ENCODE results near the gene POLR2E. TPM values are rescaled to one million over a fixed set of nuclear protein-coding genes. Genes with fewer than 3 reads are reported as not detected.

Gene POLR2E
- total RNA-seq, 4 donors from 2014 or later: 81.6 to 136 (median 121) TPM

DNA sequence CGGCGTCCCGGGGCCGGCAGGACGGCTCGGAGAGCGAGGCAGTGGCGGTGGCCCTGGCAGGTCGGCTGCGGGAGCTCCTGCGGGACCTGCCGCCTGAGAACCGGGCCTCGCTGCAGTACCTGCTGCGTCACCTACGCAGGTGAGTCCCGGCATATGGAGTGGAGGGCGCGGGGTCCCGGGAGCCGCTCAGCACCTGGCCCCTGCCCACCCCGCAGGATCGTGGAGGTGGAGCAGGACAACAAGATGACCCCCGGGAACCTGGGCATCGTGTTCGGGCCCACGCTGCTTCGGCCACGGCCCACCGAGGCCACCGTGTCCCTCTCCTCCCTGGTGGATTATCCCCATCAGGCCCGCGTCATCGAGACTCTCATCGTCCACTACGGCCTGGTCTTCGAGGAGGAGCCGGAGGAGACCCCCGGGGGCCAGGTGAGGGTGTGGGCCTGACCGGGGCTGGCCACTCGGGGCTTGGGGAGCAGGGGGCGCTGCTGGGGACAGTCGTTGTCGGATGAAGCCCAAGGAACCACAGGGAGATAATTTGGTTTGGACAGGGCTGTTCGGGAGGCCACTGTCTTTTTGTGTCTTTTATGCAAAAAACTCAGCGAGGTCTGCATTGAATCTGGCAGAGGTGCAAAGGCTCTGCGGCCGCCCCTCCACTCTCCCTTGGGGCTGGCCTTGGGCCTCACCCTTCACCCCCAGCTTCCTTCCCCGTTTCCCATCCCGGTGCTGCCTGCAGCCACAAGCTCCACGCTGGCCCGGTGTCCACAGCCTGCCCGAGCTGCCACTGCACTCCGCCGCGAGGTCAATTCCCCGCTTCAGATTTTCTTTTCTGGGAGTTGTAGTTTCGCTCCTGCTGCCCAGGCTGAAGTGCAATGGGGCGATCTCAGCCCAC lies 12.0 kb downstream of the POLR2E start:
- Histone ChIP-seq H3K4me1 (peaks cover 0 to 43% (median 8%) of the 10 kb centered on the region in 4 donors), H3K9me3 (no peaks in the 10 kb centered on the region), H3K27me3 (peaks cover 0 to 5% of the 10 kb centered on the region in 2 donors), H3K36me3 (peaks cover 0 to 37% (median 0%) of the 10 kb centered on the region in 3 donors), H3K27ac (no peak overlapping the region), H3K4me3 (peak overlapping the region in 1 of 4 donors; percentile 28)
- no peak for DNase-seq (ENCODE audit: low spot score in 2 of 2)
- WGBS, 2 donors: 80 to 84% methylated on average over 34 to 40 of the region's 59 CpGs
- TF ChIP-seq, protein P1, sequence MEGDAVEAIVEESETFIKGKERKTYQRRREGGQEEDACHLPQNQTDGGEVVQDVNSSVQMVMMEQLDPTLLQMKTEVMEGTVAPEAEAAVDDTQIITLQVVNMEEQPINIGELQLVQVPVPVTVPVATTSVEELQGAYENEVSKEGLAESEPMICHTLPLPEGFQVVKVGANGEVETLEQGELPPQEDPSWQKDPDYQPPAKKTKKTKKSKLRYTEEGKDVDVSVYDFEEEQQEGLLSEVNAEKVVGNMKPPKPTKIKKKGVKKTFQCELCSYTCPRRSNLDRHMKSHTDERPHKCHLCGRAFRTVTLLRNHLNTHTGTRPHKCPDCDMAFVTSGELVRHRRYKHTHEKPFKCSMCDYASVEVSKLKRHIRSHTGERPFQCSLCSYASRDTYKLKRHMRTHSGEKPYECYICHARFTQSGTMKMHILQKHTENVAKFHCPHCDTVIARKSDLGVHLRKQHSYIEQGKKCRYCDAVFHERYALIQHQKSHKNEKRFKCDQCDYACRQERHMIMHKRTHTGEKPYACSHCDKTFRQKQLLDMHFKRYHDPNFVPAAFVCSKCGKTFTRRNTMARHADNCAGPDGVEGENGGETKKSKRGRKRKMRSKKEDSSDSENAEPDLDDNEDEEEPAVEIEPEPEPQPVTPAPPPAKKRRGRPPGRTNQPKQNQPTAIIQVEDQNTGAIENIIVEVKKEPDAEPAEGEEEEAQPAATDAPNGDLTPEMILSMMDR (IDR thresholded peaks at IDR 0.05): no peak
- TF ChIP-seq EP300 (IDR thresholded peaks at IDR 0.05) (no peak), POLR2A (IDR thresholded peaks at IDR 0.05) (no peak)

DNA sequence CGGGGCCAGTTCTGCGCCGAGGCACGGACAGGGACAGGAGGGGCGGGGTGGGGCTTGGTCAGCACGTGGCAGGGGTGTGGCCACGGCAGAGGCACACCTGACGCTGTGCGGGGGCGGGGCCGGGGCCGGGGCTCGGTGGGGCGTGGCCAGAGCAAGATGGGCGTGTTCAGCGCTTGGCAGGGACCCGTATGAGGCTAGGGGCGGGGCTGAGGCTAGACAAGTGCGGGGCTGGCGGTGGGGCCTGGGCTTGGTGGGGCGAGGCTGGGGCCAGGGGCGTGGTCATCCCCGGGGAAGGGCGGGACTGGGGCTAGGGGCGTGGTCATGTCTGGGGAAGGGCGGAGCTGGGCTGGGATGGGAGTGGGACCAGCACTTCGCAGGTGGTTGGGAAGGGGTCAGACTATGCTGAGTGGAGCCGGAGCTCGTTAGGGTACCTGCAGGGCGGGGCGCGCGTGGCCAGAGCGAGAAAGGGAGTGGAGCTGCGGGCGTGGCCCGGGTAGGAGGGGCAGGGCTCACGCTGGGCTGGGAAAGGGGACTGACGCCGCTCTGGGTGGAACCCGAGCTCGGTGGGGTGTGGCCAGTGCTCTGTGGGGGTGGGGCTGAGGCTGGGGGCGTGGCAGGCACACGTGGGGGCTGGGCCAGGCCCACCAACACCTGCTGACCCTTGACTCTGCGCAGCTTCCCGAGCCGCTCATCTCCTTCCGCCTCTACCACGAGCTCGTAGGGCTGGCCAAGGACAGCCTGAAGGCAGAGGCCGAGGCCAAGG lies 12.8 kb downstream of the POLR2E start:
- WGBS, 2 donors: 38 to 46% methylated on average over 34 to 39 of the region's 51 CpGs
- TF ChIP-seq EP300 (IDR thresholded peaks at IDR 0.05) (no peak), POLR2A (IDR thresholded peaks at IDR 0.05) (no peak)
- TF ChIP-seq, protein P1 (IDR thresholded peaks at IDR 0.05): no peak
- peak overlapping the region in 1 of 4 donors; percentile 28 for H3K4me3 ChIP-seq
- peaks cover 0 to 5% of the 10 kb centered on the region in 2 donors for H3K27me3 ChIP-seq
- no peak overlapping the region for H3K27ac ChIP-seq
- no peak for DNase-seq (ENCODE audit: low spot score in 2 of 2)
- H3K36me3 ChIP-seq: peaks cover 0 to 30% (median 0%) of the 10 kb centered on the region in 3 donors
- H3K4me1 ChIP-seq: peaks cover 0 to 35% (median 3%) of the 10 kb centered on the region in 4 donors
- H3K9me3 ChIP-seq: no peaks in the 10 kb centered on the region

DNA sequence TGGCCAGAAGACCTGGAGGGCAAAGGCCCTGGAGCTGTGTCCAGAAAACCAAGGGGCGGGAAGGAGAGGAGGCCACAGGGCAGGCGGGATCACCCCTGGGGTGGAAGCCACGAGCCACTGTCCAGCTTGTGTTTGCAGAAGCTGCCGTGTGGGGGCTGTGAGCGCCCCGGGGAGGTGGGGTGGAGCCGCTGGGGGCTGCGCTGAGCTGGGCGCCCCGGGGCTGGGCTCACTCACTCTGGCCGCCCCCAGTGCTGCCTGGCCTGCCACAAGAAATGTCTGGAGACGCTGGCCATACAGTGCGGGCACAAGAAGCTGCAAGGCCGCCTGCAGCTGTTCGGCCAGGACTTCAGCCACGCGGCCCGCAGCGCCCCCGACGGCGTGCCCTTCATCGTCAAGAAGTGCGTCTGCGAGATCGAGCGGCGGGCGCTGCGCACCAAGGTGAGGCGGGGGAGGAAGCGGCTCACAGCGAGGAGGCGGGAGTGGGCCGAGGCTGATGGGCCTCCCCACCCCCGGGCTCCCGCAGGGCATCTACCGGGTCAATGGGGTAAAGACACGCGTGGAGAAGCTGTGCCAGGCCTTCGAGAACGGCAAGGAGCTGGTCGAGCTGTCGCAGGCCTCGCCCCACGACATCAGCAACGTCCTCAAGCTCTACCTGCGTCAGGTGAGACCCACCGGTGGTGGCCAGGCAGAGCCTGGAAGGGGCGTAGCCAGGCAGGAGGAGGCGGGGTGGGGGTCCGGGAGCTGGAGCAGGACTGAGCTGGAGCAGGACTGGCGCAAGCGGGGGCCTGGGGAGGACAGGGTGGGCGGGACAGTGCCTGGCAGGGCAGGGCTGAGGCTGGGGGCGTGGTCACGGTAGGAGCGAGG lies 13.6 kb downstream of the POLR2E start:
- Histone ChIP-seq H3K4me1 (peaks cover 0 to 27% (median 2%) of the 10 kb centered on the region in 4 donors), H3K9me3 (no peaks in the 10 kb centered on the region), H3K36me3 (peaks cover 0 to 23% (median 0%) of the 10 kb centered on the region in 3 donors), H3K4me3 (peak overlapping the region in 1 of 4 donors; percentile 28), H3K27me3 (peaks cover 0 to 5% of the 10 kb centered on the region in 2 donors), H3K27ac (no peak overlapping the region)
- DNase-seq (ENCODE audit: low spot score in 2 of 2): no peak
- 54 to 78% methylated on average over 52 to 58 of the region's 58 CpGs for WGBS, 2 donors
- TF ChIP-seq, protein P1 (IDR thresholded peaks at IDR 0.05): no peak
- TF ChIP-seq EP300 (IDR thresholded peaks at IDR 0.05) (no peak), POLR2A (IDR thresholded peaks at IDR 0.05) (no peak)

DNA sequence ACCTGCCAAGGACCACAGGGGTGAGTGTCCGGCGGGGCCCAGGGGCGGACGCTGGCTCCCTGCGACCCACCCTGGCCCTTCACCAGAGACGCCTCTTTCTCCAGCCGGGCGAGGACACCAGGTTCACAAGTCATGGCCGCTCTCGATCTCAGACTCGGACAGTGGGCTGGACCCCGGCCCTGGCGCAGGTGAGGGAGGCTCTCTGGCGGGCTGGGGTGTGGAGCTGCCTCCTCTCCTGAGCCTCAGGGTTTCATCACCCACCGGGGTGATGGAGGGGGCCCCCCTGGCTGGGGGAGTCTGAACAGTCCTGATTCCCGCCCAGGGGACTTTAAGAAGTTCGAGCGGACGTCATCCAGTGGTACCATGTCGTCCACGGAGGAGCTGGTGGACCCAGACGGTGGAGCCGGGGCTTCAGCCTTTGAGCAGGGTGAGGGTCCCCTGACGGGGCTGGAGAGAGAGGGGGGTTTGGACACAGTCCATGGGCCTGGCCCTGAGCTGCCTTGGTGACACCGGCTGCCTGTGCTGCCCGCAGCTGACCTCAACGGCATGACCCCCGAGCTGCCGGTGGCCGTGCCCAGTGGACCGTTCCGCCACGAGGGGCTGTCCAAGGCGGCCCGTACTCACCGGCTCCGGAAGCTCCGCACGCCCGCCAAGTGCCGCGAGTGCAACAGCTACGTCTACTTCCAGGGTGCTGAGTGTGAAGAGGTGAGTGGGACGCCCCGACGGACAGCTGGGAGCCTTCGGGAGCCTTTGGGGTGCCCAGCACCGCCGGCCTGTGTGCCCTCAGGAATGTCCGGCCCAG lies 14.6 kb downstream of the POLR2E start:
- Histone ChIP-seq H3K36me3 (peaks cover 0 to 13% (median 0%) of the 10 kb centered on the region in 3 donors), H3K4me1 (peaks cover 0 to 24% (median 5%) of the 10 kb centered on the region in 4 donors), H3K27me3 (peaks cover 0 to 5% of the 10 kb centered on the region in 2 donors), H3K4me3 (no peak overlapping the region), H3K27ac (no peak overlapping the region), H3K9me3 (no peaks in the 10 kb centered on the region)
- DNase-seq (ENCODE audit: low spot score in 2 of 2): no peak
- 93% methylated on average over 30 to 32 of the region's 50 CpGs for WGBS, 2 donors
- no peak for TF ChIP-seq EP300 (IDR thresholded peaks at IDR 0.05)
- no peak for TF ChIP-seq POLR2A (IDR thresholded peaks at IDR 0.05)
- TF ChIP-seq, protein P1 (IDR thresholded peaks at IDR 0.05): no peak
